Measurements from ENCODE around the gene IKBKE. TPM values are rescaled to one million over a fixed set of nuclear protein-coding genes. Genes with fewer than 3 reads are reported as not detected.

Gene IKBKE
- total and polyA plus RNA-seq, 2 experiments from 2014 or later = 24.7 to 27.0 TPM

DNA sequence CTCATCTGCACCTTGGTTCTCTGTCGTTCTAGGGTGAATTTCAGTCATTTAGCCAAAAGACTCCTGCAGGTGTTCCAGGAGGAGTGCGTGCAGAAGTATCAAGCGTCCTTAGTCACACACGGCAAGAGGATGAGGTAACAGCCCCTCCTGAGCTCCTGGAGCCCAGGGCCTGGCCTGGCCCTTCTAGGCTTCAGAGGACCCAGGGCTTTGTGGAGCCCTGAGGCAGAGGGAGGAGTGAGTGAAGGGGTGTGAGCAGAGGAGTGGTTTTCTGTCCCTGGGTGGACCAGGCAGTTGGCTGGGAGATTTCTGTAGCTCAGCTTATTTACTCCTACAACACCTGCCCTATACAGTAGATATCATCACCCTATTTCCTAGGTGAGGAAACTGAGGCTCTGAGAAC, 21.3 kb downstream of the IKBKE start:
- H3K4me1 ChIP-seq (ENCODE audit: low read depth) = peaks cover 28% of the 10 kb centered on the region
- H3K27ac ChIP-seq = no peak overlapping the region
- TF ChIP-seq, protein P1, sequence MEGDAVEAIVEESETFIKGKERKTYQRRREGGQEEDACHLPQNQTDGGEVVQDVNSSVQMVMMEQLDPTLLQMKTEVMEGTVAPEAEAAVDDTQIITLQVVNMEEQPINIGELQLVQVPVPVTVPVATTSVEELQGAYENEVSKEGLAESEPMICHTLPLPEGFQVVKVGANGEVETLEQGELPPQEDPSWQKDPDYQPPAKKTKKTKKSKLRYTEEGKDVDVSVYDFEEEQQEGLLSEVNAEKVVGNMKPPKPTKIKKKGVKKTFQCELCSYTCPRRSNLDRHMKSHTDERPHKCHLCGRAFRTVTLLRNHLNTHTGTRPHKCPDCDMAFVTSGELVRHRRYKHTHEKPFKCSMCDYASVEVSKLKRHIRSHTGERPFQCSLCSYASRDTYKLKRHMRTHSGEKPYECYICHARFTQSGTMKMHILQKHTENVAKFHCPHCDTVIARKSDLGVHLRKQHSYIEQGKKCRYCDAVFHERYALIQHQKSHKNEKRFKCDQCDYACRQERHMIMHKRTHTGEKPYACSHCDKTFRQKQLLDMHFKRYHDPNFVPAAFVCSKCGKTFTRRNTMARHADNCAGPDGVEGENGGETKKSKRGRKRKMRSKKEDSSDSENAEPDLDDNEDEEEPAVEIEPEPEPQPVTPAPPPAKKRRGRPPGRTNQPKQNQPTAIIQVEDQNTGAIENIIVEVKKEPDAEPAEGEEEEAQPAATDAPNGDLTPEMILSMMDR (IDR thresholded peaks at IDR 0.05; ENCODE audit: low read depth, low read length) = no peak
- no peaks in the 10 kb centered on the region for H3K9me3 ChIP-seq (ENCODE audit: low read depth)
- no peak for DNase-seq (ENCODE audit: low read depth in 1 of 2, low spot score in 1 of 2)
- H3K4me3 ChIP-seq = no peak overlapping the region
- H3K27me3 ChIP-seq = no peaks in the 10 kb centered on the region
- peaks cover 7% of the 10 kb centered on the region for H3K36me3 ChIP-seq

DNA sequence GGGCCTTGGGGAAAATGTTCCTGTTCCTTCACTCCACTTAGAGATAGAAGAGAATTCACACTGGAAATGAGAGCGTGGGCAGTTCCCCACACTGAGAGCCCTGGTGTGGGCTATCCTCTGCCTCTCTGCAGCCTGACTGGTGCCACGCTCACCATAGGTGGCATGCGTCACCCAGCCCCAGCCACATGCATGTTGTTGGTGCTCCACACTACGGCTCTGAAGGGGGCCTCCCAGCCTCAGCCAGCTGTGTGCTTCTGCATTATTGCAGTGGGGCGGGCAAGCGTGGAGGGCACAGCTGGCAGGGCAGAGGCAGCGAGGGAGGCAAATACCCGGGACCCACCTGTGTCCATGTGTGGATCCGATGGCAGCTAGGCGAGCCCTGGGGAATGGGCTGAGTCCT, 22.3 kb downstream of the IKBKE start:
- no peak for DNase-seq (ENCODE audit: low read depth in 1 of 2, low spot score in 1 of 2)
- TF ChIP-seq, protein P1 (IDR thresholded peaks at IDR 0.05; ENCODE audit: low read depth, low read length) = no peak
- Histone ChIP-seq H3K4me3 (no peak overlapping the region), H3K4me1 (ENCODE audit: low read depth) (peaks cover 18% of the 10 kb centered on the region), H3K27me3 (no peaks in the 10 kb centered on the region), H3K36me3 (peaks cover 7% of the 10 kb centered on the region), H3K9me3 (ENCODE audit: low read depth) (no peaks in the 10 kb centered on the region), H3K27ac (no peak overlapping the region)

DNA sequence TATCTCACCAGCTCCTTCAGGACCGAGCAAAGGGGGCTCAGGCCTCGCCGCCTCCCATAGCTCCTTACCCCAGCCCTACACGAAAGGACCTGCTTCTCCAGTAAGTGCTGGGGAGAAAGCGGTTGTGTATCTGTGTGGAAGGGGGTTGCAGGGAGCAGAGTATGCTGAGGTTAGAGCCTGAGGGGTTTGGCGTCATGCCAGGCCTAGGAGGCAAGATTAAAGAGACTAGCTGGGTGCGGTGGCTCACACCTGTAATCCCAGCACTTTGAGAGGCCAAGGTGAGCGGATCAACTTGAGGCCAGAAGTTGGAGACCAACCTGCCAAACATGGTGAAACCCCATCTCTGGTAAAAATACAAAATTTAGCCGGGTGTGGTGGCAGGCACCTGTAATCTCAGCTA, 23.0 kb downstream of the IKBKE start:
- no peak overlapping the region for H3K27ac ChIP-seq
- TF ChIP-seq, protein P1 (IDR thresholded peaks at IDR 0.05; ENCODE audit: low read depth, low read length) = no peak
- no peak for DNase-seq (ENCODE audit: low read depth in 1 of 2, low spot score in 1 of 2)
- H3K4me1 ChIP-seq (ENCODE audit: low read depth) = peaks cover 14% of the 10 kb centered on the region
- no peaks in the 10 kb centered on the region for H3K27me3 ChIP-seq
- no peaks in the 10 kb centered on the region for H3K9me3 ChIP-seq (ENCODE audit: low read depth)
- H3K36me3 ChIP-seq = peaks cover 7% of the 10 kb centered on the region
- H3K4me3 ChIP-seq = no peak overlapping the region

DNA sequence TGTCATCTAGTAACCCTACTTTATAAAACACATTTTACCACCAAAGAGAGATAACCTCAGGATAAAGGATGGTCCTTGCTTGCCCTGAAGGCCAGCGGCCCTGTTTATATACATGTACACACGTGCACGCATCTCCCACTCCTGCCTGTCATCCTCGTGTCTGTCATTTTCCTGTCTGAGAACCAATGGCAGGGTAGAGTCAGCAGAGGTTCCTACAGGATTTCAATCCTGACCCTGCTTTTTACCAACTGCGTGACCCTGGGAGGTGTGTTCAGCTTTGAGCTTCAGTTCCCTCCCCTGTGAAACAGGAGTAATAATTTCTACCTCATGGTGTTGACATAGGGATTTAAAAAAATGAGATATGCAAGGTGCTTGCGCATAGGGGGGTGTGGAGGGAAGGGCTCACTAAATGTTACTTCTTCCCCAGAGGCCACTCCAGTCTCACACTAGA, 24.8 kb downstream of the IKBKE start:
- Histone ChIP-seq H3K4me3 (no peak overlapping the region), H3K9me3 (ENCODE audit: low read depth) (no peaks in the 10 kb centered on the region), H3K4me1 (ENCODE audit: low read depth) (peaks cover 14% of the 10 kb centered on the region), H3K27me3 (no peaks in the 10 kb centered on the region), H3K27ac (peak overlapping the region; percentile 41), H3K36me3 (peaks cover 7% of the 10 kb centered on the region)
- TF ChIP-seq, protein P1 (IDR thresholded peaks at IDR 0.05; ENCODE audit: low read depth, low read length) = no peak
- DNase-seq (ENCODE audit: low read depth in 1 of 2, low spot score in 1 of 2) = no peak

DNA sequence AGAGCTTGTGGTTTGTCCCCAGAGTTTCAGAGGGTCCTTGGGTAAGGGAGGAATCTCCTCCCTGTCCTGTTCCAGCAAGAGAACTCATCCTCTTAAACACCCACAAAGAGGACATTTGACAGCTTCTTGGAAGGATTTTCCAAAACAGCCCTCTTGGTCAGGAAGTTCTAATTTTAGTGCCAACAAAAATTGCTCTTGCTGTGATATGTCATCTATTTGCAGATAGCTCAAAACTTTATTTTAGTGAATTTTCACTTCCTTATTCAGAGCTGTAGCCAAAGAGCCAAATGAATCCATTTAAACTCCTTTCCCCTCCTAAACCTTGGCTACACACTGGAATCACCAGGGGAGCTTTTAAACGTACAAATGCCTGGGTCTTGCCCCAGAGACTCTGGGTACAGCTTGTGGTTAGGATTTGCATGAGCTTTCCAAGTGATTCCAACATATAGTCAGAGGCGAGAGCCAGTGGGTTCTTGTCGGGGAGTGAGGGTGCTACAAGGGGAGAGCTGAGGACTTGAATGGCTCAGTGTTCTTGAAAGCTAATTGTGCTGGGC, 25.3 kb downstream of the IKBKE start:
- Histone ChIP-seq H3K4me3 (no peak overlapping the region), H3K36me3 (peaks cover 7% of the 10 kb centered on the region), H3K27me3 (no peaks in the 10 kb centered on the region), H3K27ac (peak overlapping the region; percentile 41), H3K4me1 (ENCODE audit: low read depth) (peaks cover 10% of the 10 kb centered on the region), H3K9me3 (ENCODE audit: low read depth) (no peaks in the 10 kb centered on the region)
- DNase-seq (ENCODE audit: low read depth in 1 of 2, low spot score in 1 of 2) = peak in 1 of 2 donors; percentile 77
- TF ChIP-seq, protein P1 (IDR thresholded peaks at IDR 0.05; ENCODE audit: low read depth, low read length) = no peak
